WI38 (cell line): ENCODE measurements around the gene EPHB1.

Source experiments
- H3K4me3 ChIP-seq: 2 replicates; pipeline ENCODE4 v1.5.1; 2011; ENCODE audit warnings: low read depth, mild to moderate bottlenecking, control low read depth, low read length
- TF ChIP-seq, protein P1 (sequence below): IDR thresholded peaks from 2 replicates; pipeline ENCODE4 v1.5.1; 2012; ENCODE audit warnings: low read depth, mild to moderate bottlenecking, control low read depth, low read length

Gene EPHB1

DNA sequence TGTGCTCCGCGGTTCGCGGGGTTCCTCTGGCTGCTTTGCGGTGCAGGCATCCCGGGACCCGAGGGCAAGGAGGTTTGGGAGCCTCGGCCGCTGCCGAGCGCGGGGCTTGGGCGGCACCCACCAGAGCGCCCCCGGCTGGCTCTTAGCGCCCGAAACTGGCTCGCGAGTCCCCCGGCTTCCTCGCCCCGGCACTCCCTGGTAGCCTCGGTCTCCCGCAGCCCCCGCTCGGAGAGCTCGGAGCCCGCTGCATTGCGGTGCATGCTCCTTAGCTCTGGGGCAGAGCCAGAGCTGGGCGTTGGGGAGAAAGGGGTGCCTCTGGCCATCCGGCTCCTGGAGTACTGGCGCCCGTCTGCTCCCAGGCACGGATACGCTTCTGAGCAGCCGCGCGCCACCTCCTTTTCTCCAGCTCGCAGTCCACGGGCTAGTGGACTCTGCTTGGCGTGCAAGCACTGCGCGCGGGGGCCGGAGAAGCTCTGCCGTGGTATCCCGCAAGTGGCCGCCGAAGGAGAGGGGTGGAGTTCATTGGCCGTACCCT, 753 bp downstream of the EPHB1 start:
- peak overlapping the region; percentile 53 for H3K4me3 ChIP-seq
- TF ChIP-seq, protein P1, sequence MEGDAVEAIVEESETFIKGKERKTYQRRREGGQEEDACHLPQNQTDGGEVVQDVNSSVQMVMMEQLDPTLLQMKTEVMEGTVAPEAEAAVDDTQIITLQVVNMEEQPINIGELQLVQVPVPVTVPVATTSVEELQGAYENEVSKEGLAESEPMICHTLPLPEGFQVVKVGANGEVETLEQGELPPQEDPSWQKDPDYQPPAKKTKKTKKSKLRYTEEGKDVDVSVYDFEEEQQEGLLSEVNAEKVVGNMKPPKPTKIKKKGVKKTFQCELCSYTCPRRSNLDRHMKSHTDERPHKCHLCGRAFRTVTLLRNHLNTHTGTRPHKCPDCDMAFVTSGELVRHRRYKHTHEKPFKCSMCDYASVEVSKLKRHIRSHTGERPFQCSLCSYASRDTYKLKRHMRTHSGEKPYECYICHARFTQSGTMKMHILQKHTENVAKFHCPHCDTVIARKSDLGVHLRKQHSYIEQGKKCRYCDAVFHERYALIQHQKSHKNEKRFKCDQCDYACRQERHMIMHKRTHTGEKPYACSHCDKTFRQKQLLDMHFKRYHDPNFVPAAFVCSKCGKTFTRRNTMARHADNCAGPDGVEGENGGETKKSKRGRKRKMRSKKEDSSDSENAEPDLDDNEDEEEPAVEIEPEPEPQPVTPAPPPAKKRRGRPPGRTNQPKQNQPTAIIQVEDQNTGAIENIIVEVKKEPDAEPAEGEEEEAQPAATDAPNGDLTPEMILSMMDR, result no peak

DNA sequence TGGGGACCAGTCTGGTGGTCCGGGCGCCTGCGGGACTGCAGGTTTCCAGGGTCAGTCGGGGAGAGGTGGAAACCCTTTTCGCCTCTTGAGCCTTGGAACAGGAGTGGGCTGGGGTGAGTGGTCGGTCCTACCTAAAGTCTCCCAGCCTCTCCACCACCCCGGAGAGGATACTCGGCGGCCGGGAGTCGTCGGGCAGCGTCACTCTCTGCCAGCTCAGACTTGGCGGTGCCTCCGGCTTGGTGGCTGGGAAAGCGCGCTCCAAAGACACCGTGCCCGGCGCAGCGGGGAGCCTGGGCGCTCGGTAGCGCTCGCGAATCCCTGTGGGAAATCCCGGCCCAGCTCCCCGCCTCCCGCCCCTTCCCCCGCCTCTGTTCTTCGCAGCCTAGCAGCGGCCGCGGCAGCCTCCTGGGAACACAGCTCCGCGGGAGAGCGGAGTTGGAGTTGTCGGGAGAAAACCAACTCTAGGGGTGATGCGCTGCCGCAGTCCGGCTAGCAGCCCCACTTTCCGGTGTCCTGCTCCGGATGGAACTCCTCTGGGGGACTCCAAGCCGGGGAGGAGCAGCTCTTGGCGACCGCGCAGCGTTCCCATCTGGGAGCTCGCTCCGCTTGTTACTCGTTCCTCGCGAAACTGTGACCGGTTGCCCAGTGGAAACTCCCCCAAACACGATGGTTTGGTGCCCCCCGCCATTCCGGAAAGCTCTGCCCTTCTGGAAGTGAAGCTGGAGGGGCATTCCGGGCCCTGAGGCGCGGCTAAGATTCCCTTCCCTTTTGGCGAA, 1.4 kb downstream of the EPHB1 start:
- TF ChIP-seq, protein P1, result no peak
- H3K4me3 ChIP-seq, result peak overlapping the region; percentile 53

DNA sequence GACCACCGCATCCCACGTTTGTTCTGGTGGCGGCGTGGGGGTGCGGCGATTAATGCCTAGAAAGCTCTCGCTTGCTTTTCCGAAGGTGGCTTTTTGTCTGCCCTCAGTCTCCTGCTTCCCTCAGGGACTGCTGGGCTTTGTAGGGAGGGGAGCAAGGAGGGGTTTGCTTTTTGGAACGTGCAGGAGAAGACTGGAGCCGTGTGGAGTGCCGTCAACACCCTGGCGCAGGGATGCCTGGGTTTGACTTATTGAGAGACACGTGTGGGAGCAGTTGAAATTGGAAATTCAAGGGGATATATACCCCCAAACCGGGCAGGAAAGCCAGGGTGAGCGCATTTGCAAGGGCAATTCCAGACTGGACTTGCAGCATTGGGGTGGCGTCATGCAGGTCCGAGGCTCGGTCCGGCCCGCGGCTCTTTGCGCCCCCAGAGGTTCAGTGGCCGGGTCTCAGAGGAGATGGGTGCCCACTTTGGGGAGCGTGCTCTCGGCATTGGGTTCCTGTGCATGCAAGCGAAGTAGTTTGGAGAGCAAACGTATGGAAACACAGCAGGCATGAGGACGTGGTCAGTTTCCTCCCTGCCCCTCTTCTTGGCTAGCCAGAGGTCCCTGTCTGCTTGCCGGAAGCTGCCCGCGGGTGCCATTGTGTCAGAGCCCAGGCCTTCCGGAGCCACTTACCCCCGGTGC, 2.1 kb downstream of the EPHB1 start:
- H3K4me3 ChIP-seq, result no peak overlapping the region
- TF ChIP-seq, protein P1, result no peak

DNA sequence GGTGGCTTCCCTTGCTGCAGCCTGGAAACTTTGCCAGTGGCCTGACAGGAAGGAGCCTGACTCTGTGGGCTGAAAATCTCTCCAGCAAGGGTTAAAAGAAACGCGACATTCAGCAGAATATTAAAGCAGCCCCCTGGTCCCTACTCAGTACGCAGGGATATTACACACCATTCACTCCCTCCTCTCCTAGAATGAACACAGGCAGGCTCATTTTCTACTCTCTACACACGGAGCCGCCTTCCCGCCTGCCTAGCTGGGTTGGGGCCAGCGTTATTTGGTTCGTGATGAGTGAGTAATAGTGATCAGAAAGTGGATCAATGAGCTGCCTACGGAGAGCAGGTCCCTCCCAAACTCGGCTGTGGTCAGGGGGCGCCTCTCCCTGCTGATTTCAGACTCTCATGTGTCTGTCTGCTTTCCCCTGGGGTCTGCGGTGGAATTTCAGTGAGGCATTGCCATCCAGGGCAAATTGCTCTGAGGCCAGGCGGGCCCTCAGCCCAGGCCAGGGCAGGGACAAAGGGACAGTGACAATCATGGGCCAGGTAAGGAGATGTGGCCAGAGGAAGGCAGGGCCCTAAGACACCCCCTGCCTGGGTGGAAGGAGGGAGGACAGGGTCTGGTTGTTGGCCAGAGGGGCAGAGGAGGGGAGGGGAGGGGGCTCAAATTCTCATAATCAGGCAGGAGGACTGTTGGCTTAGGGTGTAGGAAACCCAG, 2.8 kb downstream of the EPHB1 start:
- TF ChIP-seq, protein P1, result no peak
- no peak overlapping the region for H3K4me3 ChIP-seq

DNA sequence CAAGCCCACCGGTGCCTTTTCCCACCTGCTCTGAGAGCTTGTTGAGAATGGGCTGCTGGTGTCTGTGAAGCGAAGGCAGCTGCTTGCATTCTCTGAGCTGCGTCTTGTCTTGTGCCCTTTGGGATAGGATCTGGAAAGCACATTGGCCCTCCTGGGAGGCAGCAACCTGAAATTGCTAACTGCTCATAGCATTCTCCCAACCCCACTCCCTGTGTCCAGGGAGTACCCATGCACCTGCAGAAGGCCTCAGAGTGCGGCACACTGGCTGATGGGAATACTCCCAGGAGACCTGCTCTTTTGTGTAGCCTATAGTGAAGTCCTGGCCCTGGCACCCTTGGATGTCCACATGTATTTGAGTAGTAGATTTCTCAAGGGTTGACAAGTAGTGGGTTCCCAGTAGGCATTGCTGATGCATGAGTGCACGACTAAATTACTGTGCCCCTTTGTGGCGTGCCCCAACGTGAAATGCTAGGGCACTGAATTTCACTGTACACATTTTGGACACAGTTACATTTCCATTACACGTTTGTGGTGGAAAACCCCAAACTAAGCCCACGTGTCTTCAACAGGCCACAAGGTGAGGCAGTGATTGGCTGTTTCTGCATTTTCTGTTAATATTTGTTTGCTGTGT, 3.7 kb downstream of the EPHB1 start:
- TF ChIP-seq, protein P1, result no peak
- no peak overlapping the region for H3K4me3 ChIP-seq

DNA sequence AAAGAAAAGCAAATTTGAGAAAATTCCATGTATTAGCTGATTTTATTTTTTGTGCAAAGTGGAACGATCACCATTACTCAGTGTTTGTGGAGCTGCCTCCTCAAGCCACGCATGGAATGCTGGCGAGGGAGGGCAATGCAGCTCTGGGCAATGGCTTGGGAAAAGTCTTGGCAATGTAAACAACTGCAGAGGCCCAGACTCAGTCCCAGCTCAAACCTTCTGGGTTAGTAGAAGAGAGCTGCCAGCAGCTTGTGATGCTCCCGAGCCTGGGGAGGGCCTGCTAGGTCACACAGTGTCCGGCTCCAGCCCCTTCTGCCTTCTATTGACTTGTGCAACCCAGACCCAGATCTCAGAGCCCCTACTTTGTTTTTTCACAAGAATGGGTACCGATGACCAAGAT, 4.3 kb downstream of the EPHB1 start:
- no peak overlapping the region for H3K4me3 ChIP-seq
- TF ChIP-seq, protein P1, result no peak
